ENCODE data around the gene SLC16A8.

The SLC16A8 gene

DNA sequence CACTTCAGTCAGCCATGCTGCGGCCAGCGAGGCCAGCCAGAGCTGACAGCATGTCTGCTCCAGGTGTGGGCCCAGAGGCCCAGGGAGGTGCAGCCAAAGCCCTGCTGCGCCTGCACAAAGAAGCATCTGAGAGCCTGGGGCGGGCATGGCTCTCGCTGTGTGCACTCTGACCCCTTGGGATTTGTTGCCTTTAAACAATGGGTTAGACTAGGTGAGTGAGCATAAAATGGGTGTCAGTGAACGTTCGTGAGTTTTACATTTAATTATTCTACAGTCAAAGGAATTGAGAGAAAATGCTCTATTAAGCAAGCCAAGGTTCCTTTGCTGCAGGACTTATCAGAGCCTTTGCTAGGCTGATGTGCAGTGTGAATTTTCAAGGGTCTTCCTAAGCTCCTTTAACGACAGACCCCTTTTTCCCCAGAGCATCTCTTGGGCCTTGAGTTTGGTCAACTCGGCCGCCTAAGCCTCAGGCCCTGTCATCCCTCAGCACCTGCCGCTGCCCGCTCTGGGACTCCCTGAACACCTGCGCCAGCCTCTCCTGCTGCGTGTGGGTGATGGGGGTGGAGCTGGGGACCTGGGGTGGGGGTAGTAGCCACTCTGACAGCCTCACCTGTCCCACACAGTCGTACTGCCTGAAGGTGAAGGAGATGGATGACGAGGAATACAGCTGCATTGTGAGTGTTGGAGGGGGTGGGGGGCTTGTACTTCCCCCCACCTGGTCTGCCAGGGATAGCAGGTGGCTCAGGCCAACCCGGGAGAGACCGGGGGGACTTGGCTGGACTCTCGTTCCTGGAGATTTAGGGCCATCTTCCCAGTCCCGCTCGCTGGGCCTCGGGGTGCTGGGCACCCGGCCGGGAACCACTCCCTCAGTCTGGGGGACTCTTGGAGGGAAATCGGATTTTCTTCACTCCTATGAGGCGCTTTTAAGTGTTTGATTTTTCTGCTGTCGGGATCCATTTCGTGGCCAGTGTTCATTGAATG is 10.5 kb downstream of the SLC16A8 start:
- H3K36me3 ChIP-seq: peaks cover 32% of the 10 kb centered on the region
- TF ChIP-seq, protein P1, sequence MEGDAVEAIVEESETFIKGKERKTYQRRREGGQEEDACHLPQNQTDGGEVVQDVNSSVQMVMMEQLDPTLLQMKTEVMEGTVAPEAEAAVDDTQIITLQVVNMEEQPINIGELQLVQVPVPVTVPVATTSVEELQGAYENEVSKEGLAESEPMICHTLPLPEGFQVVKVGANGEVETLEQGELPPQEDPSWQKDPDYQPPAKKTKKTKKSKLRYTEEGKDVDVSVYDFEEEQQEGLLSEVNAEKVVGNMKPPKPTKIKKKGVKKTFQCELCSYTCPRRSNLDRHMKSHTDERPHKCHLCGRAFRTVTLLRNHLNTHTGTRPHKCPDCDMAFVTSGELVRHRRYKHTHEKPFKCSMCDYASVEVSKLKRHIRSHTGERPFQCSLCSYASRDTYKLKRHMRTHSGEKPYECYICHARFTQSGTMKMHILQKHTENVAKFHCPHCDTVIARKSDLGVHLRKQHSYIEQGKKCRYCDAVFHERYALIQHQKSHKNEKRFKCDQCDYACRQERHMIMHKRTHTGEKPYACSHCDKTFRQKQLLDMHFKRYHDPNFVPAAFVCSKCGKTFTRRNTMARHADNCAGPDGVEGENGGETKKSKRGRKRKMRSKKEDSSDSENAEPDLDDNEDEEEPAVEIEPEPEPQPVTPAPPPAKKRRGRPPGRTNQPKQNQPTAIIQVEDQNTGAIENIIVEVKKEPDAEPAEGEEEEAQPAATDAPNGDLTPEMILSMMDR (IDR thresholded peaks at IDR 0.05; ENCODE audit: low read depth, low read length): no peak

DNA sequence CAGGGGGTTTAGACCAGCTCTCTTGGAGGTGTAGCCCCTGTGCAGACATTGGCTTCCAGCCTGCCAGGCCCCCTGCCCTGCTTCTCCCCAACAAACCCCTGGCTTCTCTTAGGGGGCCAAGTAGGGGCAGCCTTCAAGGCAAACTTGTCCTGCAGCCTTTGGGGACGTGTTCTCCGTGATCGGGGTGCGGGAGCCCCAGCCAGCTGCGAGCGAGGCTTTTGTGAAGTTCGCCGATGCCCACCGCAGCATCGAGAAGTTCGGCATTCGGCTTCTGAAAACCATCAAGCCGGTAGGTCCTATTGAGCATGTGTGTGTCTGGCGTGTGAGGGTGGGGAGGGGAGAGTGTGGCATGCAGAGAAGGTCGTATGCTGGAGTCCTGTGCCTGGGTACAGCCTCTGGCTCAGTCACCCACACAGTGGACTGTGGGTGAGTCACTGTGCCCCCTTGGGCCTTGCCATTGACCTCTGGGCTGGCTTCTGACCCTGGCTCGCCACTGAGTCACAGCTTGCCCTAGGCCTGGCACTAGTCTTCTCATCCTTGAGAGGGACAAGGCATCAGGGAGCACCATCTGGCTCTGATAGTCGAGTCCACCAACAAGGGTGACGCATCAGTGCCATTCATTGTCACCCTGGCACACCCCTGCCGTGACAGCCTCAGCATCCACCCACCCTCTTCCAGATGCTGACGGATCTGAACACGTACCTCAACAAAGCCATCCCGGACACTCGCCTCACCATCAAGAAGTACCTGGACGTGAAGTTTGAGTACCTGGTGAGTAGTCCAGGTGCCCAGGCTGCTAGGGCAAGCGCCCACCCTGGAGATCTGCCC is 11.4 kb downstream of the SLC16A8 start:
- TF ChIP-seq, protein P1 (IDR thresholded peaks at IDR 0.05; ENCODE audit: low read depth, low read length): no peak
- DNase-seq: no peak
- no peak overlapping the region for H3K4me3 ChIP-seq (ENCODE audit: low read depth, low read length)
- peaks cover 35% of the 10 kb centered on the region for H3K36me3 ChIP-seq
- H3K9me3 ChIP-seq (ENCODE audit: severe bottlenecking): no peaks in the 10 kb centered on the region
- H3K27me3 ChIP-seq (ENCODE audit: insufficient read depth, low read depth, severe bottlenecking): no peaks in the 10 kb centered on the region
- no peak overlapping the region for H3K27ac ChIP-seq

More for the DNA sequence above, 10.5 kb downstream of the SLC16A8 start:
- Histone ChIP-seq H3K27me3 (ENCODE audit: insufficient read depth, low read depth, severe bottlenecking) (no peaks in the 10 kb centered on the region), H3K27ac (no peak overlapping the region), H3K4me3 (ENCODE audit: low read depth, low read length) (no peak overlapping the region), H3K9me3 (ENCODE audit: severe bottlenecking) (no peaks in the 10 kb centered on the region)
- DNase-seq: no peak

DNA sequence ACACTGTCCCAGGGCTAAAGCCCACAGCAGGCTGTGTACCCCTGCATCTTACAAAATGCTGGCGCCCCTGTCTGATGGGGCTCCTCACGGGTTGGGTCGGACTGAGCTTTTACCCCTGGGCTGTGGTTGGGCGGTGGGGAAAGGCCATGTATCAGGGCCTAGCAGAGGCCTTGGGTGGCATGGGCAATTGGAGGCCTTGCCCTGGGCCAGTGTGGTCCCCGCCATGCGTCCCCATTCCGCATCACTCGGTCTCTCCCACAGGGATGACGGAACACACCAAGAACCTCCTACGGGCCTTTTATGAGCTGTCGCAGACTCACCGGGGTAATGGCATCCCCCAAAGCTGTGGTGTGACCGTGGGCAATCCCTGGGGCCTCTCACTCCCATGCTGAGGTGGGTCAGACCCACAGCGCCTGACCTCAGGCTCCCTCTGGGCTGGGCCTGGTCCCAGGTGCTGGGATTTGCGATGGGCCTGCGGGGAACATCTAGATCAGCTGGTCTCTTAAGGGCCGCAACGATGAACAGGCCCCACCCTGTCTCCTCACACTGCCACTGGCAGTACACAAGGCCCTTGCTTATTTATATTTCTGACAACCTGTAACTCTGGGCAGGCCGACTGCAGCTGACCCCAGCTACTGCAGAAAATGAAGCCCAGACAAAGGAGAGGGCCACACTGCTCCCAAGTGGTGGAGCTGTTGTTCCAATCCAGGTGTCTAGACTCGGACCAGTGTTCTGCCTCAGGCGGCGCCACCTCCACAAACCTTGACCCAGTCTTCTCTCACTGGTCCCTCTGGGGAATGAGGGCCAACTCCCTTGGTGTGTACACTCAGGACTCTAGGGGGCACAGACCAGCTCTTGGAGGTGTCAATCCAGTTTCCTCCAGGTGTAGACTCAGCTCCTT is 12.3 kb downstream of the SLC16A8 start:
- peak; percentile 8 for DNase-seq
- Histone ChIP-seq H3K27me3 (ENCODE audit: insufficient read depth, low read depth, severe bottlenecking) (no peaks in the 10 kb centered on the region), H3K36me3 (peaks cover 37% of the 10 kb centered on the region), H3K4me3 (ENCODE audit: low read depth, low read length) (no peak overlapping the region), H3K27ac (peak overlapping the region; percentile 78), H3K9me3 (ENCODE audit: severe bottlenecking) (no peaks in the 10 kb centered on the region)
- TF ChIP-seq, protein P1 (IDR thresholded peaks at IDR 0.05; ENCODE audit: low read depth, low read length): peak; percentile 13; the same call in 1 of the 2 replicates

DNA sequence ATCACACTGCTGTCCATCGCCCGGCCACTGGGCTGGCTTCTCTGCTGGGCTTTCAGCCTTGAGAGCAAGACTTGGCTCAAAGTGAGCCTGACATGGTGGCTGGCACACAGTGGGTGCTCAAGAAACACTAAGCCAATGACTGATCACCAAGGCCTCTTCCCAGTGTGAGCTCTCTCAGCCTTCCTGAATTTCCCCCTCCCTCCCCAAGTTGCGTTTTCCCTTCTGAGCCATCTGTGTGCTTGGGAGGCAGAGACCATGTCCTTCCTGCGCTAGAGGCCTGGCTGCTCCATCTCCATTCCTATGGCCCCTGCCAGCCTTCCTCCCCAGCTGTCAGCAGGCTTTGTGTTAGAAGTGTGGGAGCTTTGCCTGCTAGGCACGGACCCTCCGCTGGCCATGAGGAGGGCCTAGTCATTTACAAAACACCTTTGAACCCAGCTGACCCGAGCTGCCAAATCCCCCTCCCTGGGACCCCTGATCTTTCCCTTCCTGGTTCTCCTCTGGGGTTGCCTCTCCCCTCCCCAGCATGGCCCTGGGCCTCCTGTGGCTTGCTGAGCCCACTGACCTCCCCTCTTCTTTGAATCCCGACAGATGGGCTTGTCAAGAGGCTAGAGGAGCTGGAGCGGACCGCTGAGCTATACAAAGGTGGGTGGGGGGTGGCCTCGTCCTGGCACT is 13.6 kb downstream of the SLC16A8 start:
- no peak overlapping the region for H3K4me3 ChIP-seq (ENCODE audit: low read depth, low read length)
- peaks cover 50% of the 10 kb centered on the region for H3K36me3 ChIP-seq
- TF ChIP-seq, protein P1 (IDR thresholded peaks at IDR 0.05; ENCODE audit: low read depth, low read length): no peak
- no peaks in the 10 kb centered on the region for H3K27me3 ChIP-seq (ENCODE audit: insufficient read depth, low read depth, severe bottlenecking)
- H3K27ac ChIP-seq: peak overlapping the region; percentile 78
- H3K9me3 ChIP-seq (ENCODE audit: severe bottlenecking): no peaks in the 10 kb centered on the region
- peak; percentile 77 for DNase-seq
